Keratinocyte (primary cell): ENCODE measurements around the gene TICRR. TPM values are rescaled to one million over a fixed set of nuclear protein-coding genes. Genes with fewer than 3 reads are reported as not detected.

ENCODE experiments used
- DNase-seq: peaks from one replicate; pipeline ENCODE4 v3.0.0-alpha.2; 2011; ENCODE audit warnings: low read depth, missing footprints, low spot score
- FAIRE-seq: peaks from 2 replicates; lab custom pipeline; 2011; peaks lifted over from hg19 to GRCh38; lab: Jason Lieb, UNC
- H2AFZ ChIP-seq: 2 replicates; pipeline ENCODE4 v1.6.0; 2012; ENCODE audit warnings: low read length, control low read depth, inconsistent platforms; ENCODE audit not compliant: control insufficient read depth
- H3K27ac ChIP-seq: 2 replicates; pipeline ENCODE4 v1.5.1; 2011; ENCODE audit warnings: low read length; ENCODE audit not compliant: control insufficient read depth, insufficient read depth
- H3K27me3 ChIP-seq: 3 replicates; pipeline ENCODE4 v1.6.0; 2011; ENCODE audit warnings: low read length; ENCODE audit not compliant: control insufficient read depth, insufficient read depth; ENCODE audit errors: extremely low read depth
- H3K36me3 ChIP-seq, 2 experiments: 2 replicates in 1 of 2; 3 replicates in 1 of 2; pipeline ENCODE4 v1.5.1; 2011; ENCODE audit warnings: low read length in 2 of 2, mild to moderate bottlenecking in 1 of 2; ENCODE audit not compliant: control insufficient read depth in 2 of 2, insufficient read depth in 2 of 2; ENCODE audit errors: extremely low read depth in 1 of 2
- H3K4me1 ChIP-seq: 3 replicates; pipeline ENCODE4 v1.5.1; 2011; ENCODE audit warnings: low read length; ENCODE audit not compliant: control insufficient read depth, insufficient read depth; ENCODE audit errors: extremely low read depth
- H3K4me2 ChIP-seq: 3 replicates; pipeline ENCODE4 v1.6.0; 2011; ENCODE audit warnings: low read depth, low read length; ENCODE audit not compliant: control insufficient read depth, insufficient read depth; ENCODE audit errors: extremely low read depth
- H3K4me3 ChIP-seq, 3 experiments: fragments of 200-600 bp in 1 of 3; sonication (generic) in 1 of 3; 2 replicates in 2 of 3; 3 replicates in 1 of 3; pipeline ENCODE4 v1.5.1; 2011 to 2016; ENCODE audit warnings: low read length in 3 of 3, mild to moderate bottlenecking in 3 of 3, control low read depth in 2 of 3, inconsistent platforms in 1 of 3, low read depth in 1 of 3, mixed read lengths in 1 of 3, mixed run types in 1 of 3, moderate library complexity in 1 of 3; ENCODE audit not compliant: control insufficient read depth in 2 of 3, insufficient read depth in 2 of 3; ENCODE audit errors: extremely low read depth in 1 of 3
- H3K79me2 ChIP-seq: 2 replicates; pipeline ENCODE4 v1.6.0; 2012; ENCODE audit warnings: low read length; ENCODE audit not compliant: control insufficient read depth, insufficient read depth
- H3K9ac ChIP-seq: 3 replicates; pipeline ENCODE4 v1.6.0; 2011; ENCODE audit warnings: low read length; ENCODE audit not compliant: control insufficient read depth, insufficient read depth; ENCODE audit errors: extremely low read depth
- H3K9me1 ChIP-seq: 3 replicates; pipeline ENCODE4 v1.6.0; 2011; ENCODE audit warnings: low read length; ENCODE audit not compliant: control insufficient read depth, insufficient read depth; ENCODE audit errors: extremely low read depth
- H3K9me3 ChIP-seq: 2 replicates; pipeline ENCODE4 v1.5.1; 2012; ENCODE audit warnings: low read depth, low read length; ENCODE audit not compliant: control insufficient read depth
- H4K20me1 ChIP-seq: 3 replicates; pipeline ENCODE4 v1.6.0; 2011; ENCODE audit warnings: low read length; ENCODE audit not compliant: control insufficient read depth, insufficient read depth; ENCODE audit errors: extremely low read depth
- CTCF ChIP-seq, 3 experiments: IDR thresholded peaks in 1 of 3; conservative IDR thresholded peaks in 1 of 3; optimal IDR thresholded peaks in 1 of 3; 2 replicates in 2 of 3; 3 replicates in 1 of 3; pipeline versions ENCODE3 to v1.5.1; 2011; ENCODE audit warnings: low read length in 3 of 3, mild to moderate bottlenecking in 3 of 3, moderate library complexity in 2 of 3, control low read depth in 1 of 3, inconsistent platforms in 1 of 3; ENCODE audit not compliant: insufficient read depth in 2 of 3; ENCODE audit errors: extremely low read depth in 1 of 3
- EZH2 ChIP-seq: IDR thresholded peaks from one replicate; pipeline ENCODE4 v1.6.1; 2012; ENCODE audit warnings: inconsistent platforms, mild to moderate bottlenecking, low read length, moderate library complexity
- dilution Hi-C: fragments of 300-500 bp; cut with MboI; formaldehyde crosslinking; loops from one replicate; pipeline ENCODE4 v1.7.0; 2020; ENCODE audit warnings: low sequenced_read_pairs; ENCODE audit not compliant: extremely low pct_ligation_motif_present
- polyA plus RNA-seq, 5 experiments: library from polyadenylated mRNA; depleted of rRNA in 3 of 5; stranded (reverse) in 3 of 5; stranded (forward) in 1 of 5; unstranded in 1 of 5; fragments of >200 nt; gene quantifications; 1 replicate in 1 of 5; 2 replicates in 3 of 5; 3 replicates in 1 of 5; pipeline versions ENCODE4 v1.2.1 to v1.2.3, GENCODE V29; 2011 to 2012; ENCODE audit warnings: missing spikeins in 2 of 5, low read depth in 1 of 5, low replicate concordance in 1 of 5

The TICRR gene
- polyA plus RNA-seq, 1 donor (not counting 4 experiments of a cell fraction or from before 2014, with no cell fraction given), result 2.9 TPM

- no peak overlapping the region for H3K4me3 ChIP-seq
- H3K9me1 ChIP-seq, result no peaks in the 10 kb centered on the region
- H3K9ac ChIP-seq, result no peak overlapping the region
- DNase-seq, result no peak
- H3K36me3 ChIP-seq, result peaks cover 11 to 30% of the 10 kb centered on the region in 2 experiments
- H3K79me2 ChIP-seq, result no peaks in the 10 kb centered on the region
- no peaks in the 10 kb centered on the region for H3K27me3 ChIP-seq
- H3K9me3 ChIP-seq, result no peaks in the 10 kb centered on the region
- no peak for FAIRE-seq
- no peaks in the 10 kb centered on the region for H3K4me1 ChIP-seq
- no peak overlapping the region for H2AFZ ChIP-seq
- TF ChIP-seq CTCF (optimal IDR thresholded peaks at IDR 0.05 in 1 of 3, IDR thresholded peaks at IDR 0.05 in 1 of 3, conservative IDR thresholded peaks at IDR 0.05 in 1 of 3; ENCODE audit: extremely low read depth in 1 of 3, insufficient read depth in 2 of 3, low read length in 3 of 3), result no peak
- no peak for TF ChIP-seq EZH2
- dilution Hi-C loops, result loop anchor here (25.0 kb wide), 1 partner anchor 91 kb away; no protein-coding TSS in a partner anchor
- H3K4me2 ChIP-seq, result no peak overlapping the region
- no peaks in the 10 kb centered on the region for H4K20me1 ChIP-seq
- no peak overlapping the region for H3K27ac ChIP-seq
Measured at GRCh38 chr15:89621547-89621946, 46.3 kb downstream of the TICRR start.

- FAIRE-seq (no peak), DNase-seq (no peak)
- no peak overlapping the region for H3K9ac ChIP-seq
- H3K27me3 ChIP-seq, result no peaks in the 10 kb centered on the region
- no peak overlapping the region for H3K27ac ChIP-seq
- no peak overlapping the region for H3K4me3 ChIP-seq
- H3K9me3 ChIP-seq, result no peaks in the 10 kb centered on the region
- H3K4me1 ChIP-seq, result no peaks in the 10 kb centered on the region
- dilution Hi-C loops, result loop anchor here (25.0 kb wide), 1 partner anchor 89 kb away; no protein-coding TSS in a partner anchor
- no peaks in the 10 kb centered on the region for H3K9me1 ChIP-seq
- no peak overlapping the region for H3K4me2 ChIP-seq
- no peaks in the 10 kb centered on the region for H3K79me2 ChIP-seq
- peaks cover 12 to 39% of the 10 kb centered on the region in 2 experiments for H3K36me3 ChIP-seq
- TF ChIP-seq EZH2, result no peak
- no peak for TF ChIP-seq CTCF (optimal IDR thresholded peaks at IDR 0.05 in 1 of 3, IDR thresholded peaks at IDR 0.05 in 1 of 3, conservative IDR thresholded peaks at IDR 0.05 in 1 of 3; ENCODE audit: extremely low read depth in 1 of 3, insufficient read depth in 2 of 3, low read length in 3 of 3)
- H4K20me1 ChIP-seq, result no peaks in the 10 kb centered on the region
- no peak overlapping the region for H2AFZ ChIP-seq
Measured at GRCh38 chr15:89623165-89623564, 47.9 kb downstream of the TICRR start.
